ENCODE results near the gene GKN1.

Gene GKN1

DNA sequence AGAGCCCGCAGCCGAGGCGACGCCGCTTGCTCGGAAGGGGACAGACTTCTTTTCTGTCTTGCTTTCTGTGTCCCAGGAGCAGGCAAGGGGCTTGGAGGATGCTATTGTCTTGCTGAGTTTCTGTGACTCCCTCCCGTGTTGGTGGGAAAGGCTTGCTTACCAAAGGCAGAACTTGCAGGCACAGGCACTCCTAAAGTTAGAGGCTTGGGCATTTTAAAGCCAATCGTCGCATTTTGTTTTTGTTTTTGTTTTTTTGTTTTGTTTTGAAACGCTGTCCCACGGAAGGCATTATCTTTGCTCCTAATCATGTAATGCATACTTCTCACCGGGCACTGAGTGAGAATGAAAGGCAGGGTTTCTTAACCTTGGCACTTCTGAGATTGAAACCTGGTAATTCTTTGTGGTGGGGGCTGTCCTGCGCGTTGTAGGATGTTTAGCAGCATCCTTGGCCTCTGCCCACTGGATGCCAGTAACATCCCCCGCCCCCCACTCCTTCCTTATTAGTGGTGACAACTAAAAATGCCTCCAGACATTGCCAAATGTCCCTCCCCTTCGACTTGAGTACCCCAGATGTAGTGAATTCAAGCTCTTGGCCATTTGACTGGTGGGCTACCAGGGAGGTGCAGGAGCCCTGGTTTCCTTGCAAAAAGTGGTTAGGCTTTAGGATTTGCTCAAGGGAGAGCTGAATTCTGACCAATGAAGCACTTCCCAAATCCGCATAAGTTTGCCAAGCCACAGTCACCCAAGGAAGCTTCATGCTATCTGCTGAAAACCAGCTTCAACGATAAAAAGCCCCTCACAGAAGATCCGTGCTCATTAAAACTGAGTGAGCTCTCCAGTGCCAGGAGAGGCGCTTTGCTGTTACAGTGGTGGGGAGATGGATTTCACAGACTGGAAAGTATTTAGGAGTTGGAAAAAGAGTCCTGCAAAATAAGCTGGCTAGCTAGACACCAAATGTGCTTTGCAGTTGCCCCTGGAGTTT, 39.7 kb downstream of the GKN1 start:
- peak overlapping the region; percentile 78 for H3K27ac ChIP-seq
- TF ChIP-seq, protein P1, sequence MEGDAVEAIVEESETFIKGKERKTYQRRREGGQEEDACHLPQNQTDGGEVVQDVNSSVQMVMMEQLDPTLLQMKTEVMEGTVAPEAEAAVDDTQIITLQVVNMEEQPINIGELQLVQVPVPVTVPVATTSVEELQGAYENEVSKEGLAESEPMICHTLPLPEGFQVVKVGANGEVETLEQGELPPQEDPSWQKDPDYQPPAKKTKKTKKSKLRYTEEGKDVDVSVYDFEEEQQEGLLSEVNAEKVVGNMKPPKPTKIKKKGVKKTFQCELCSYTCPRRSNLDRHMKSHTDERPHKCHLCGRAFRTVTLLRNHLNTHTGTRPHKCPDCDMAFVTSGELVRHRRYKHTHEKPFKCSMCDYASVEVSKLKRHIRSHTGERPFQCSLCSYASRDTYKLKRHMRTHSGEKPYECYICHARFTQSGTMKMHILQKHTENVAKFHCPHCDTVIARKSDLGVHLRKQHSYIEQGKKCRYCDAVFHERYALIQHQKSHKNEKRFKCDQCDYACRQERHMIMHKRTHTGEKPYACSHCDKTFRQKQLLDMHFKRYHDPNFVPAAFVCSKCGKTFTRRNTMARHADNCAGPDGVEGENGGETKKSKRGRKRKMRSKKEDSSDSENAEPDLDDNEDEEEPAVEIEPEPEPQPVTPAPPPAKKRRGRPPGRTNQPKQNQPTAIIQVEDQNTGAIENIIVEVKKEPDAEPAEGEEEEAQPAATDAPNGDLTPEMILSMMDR (conservative IDR thresholded peaks at IDR 0.05; ENCODE audit: low read depth): no peak
- DNase-seq (ENCODE audit: low spot score): no peak
- ChIA-PET CTCF (interaction anchor here (0.6 to 1.9 kb wide), 4 partner anchors 107 to 673 kb away, joined by 3 to 6 read pairs (median 4); no protein-coding TSS in a partner anchor), POLR2A (ENCODE audit: low non-redundant PET) (no interaction called here)

DNA sequence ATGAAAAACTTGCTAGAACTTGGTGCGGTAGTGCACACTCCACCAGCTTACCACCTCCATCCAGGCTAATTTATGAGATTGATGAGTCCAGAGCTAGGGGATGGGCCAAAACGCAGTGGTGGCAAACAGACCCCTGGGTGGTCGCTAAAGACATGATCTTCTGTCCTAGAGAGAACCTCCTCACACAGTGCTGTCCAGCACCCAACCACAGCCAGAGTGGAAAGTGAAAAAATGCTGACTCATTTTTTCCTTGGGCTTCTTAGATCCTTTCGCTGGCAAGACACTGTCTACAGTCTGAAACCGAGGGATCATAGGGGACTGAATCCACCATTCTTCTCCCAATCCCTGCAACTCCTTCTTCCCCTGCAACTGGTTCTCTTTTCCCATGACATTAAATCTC, 42.6 kb downstream of the GKN1 start:
- H3K27ac ChIP-seq: no peak overlapping the region
- POLR2A ChIA-PET (ENCODE audit: low non-redundant PET): no interaction called here
- DNase-seq (ENCODE audit: low spot score): no peak
- TF ChIP-seq, protein P1 (conservative IDR thresholded peaks at IDR 0.05; ENCODE audit: low read depth): no peak
- CTCF ChIA-PET: no interaction called here

DNA sequence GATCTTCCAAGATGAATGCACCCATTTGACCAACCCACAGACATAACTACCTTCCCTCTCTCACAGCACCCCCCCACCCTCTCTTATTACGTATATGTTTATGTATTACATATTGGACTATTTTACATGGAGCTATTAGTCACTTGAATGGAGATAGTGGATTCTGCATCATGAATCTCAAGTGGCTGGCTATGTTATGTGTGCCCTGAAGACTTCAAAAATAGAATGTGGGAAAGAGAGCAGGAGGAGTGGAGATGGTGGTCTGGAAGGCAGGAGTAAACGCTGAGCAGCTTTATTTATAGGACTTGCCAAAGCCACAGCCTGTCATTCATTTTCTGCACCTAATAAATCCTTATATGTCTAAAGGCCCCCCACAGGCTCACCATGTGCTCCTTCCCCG, 43.4 kb downstream of the GKN1 start:
- DNase-seq (ENCODE audit: low spot score): no peak
- ChIA-PET CTCF (no interaction called here), POLR2A (ENCODE audit: low non-redundant PET) (no interaction called here)
- no peak overlapping the region for H3K27ac ChIP-seq
- TF ChIP-seq, protein P1 (conservative IDR thresholded peaks at IDR 0.05; ENCODE audit: low read depth): no peak

DNA sequence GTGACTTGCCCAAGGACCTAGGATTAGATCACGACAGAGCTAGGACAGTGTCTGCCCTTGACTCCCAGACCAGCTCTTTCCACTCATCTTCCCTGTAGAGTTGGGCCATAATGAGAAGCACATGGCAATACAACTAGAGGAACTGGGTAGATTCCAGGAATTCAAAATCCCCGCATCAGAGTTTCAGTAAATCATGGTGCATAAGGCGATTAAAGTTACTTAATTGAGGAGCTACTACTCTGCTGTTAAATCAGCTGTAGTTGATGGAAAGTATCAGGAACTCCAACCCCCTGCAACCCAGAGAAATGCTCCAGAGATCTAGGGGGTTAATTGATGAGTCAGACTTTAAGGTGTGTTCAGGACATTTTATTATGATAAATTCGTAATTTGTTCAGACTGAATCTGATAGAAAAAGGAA, 44.3 kb downstream of the GKN1 start:
- no peak overlapping the region for H3K27ac ChIP-seq
- ChIA-PET POLR2A (ENCODE audit: low non-redundant PET) (no interaction called here), CTCF (interaction anchor here (0.7 kb wide), 1 partner anchor 12 kb away, joined by 3 read pairs; no protein-coding TSS in a partner anchor)
- DNase-seq (ENCODE audit: low spot score): no peak
- TF ChIP-seq, protein P1 (conservative IDR thresholded peaks at IDR 0.05; ENCODE audit: low read depth): no peak

DNA sequence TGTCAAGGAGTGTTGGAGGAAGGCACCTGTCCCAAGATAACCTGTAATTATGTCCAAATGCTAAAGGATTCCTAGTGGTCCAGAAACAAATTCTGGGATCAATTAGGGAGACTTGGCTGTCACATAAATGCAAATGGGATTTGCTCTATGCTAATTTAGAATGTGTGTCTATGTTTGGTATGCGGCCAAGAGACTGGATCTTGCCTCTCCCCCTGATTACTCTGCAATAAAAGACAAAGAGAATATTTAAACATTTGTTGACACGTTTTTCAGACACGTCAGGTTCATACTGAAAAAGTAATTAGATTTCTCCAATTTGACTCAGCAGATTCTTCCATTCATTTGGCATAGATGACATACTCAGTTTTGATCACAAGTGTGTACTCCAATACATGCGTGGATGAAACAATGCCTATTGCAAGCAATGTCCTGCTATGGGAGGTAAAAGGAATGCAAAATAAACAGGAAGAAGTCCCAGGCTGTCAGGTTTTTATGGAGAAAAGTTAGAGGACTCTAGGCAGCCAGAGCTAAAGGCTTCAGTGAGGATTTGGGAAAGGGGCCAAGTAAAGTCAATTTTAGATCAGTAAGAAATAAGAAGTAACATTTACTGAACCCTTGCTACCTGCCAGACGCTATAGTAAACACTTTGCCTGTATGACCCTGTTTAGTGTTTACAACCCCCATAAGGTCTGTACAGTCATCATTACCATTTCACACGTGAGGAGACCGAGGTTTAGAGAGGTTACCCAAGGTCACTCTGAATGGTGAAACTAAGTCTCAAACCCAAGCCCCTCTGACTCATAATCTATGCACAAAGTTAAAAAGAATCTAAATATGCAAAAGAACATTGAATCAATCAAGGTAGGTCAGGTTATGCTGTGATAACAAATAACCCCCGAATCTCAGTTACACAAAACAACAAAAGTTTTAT, 46.3 kb downstream of the GKN1 start:
- H3K27ac ChIP-seq: no peak overlapping the region
- TF ChIP-seq, protein P1 (conservative IDR thresholded peaks at IDR 0.05; ENCODE audit: low read depth): no peak
- no peak for DNase-seq (ENCODE audit: low spot score)
- ChIA-PET POLR2A (ENCODE audit: low non-redundant PET) (no interaction called here), CTCF (no interaction called here)

DNA sequence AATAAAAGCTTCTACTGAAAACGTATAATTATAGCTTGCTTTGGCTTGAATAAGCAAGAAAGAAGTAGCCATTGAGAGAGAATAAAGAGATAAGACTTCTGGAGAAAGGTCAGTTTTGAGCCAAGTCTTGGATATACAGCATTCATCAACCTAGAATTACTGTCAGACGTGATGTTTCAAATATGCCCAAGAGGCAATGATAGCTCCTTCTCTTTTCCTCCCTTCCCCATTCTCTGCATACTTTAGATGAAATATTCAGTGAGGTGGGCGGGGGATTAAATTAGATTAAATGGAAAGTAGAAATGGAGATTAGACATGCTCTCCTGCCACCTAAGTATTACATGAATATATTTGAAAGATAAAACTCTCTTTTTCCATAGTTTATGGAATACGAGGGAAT, 47.3 kb downstream of the GKN1 start:
- DNase-seq (ENCODE audit: low spot score): no peak
- ChIA-PET POLR2A (ENCODE audit: low non-redundant PET) (no interaction called here), CTCF (no interaction called here)
- TF ChIP-seq, protein P1 (conservative IDR thresholded peaks at IDR 0.05; ENCODE audit: low read depth): no peak
- no peak overlapping the region for H3K27ac ChIP-seq
